ENCODE measurements around the gene MTARC2. TPM values are rescaled to one million over a fixed set of nuclear protein-coding genes. Genes with fewer than 3 reads are reported as not detected.

Gene MTARC2
- total and polyA plus RNA-seq, 2 of the 13 experiments (the other 11 are each of a cell fraction or from before 2014, with no cell fraction given) = 8.5 to 10.1 TPM

GRCh38 chr1:220809187-220809550 lies 61.0 kb downstream of the MTARC2 start (continued):
- TF ChIP-seq, protein P1, sequence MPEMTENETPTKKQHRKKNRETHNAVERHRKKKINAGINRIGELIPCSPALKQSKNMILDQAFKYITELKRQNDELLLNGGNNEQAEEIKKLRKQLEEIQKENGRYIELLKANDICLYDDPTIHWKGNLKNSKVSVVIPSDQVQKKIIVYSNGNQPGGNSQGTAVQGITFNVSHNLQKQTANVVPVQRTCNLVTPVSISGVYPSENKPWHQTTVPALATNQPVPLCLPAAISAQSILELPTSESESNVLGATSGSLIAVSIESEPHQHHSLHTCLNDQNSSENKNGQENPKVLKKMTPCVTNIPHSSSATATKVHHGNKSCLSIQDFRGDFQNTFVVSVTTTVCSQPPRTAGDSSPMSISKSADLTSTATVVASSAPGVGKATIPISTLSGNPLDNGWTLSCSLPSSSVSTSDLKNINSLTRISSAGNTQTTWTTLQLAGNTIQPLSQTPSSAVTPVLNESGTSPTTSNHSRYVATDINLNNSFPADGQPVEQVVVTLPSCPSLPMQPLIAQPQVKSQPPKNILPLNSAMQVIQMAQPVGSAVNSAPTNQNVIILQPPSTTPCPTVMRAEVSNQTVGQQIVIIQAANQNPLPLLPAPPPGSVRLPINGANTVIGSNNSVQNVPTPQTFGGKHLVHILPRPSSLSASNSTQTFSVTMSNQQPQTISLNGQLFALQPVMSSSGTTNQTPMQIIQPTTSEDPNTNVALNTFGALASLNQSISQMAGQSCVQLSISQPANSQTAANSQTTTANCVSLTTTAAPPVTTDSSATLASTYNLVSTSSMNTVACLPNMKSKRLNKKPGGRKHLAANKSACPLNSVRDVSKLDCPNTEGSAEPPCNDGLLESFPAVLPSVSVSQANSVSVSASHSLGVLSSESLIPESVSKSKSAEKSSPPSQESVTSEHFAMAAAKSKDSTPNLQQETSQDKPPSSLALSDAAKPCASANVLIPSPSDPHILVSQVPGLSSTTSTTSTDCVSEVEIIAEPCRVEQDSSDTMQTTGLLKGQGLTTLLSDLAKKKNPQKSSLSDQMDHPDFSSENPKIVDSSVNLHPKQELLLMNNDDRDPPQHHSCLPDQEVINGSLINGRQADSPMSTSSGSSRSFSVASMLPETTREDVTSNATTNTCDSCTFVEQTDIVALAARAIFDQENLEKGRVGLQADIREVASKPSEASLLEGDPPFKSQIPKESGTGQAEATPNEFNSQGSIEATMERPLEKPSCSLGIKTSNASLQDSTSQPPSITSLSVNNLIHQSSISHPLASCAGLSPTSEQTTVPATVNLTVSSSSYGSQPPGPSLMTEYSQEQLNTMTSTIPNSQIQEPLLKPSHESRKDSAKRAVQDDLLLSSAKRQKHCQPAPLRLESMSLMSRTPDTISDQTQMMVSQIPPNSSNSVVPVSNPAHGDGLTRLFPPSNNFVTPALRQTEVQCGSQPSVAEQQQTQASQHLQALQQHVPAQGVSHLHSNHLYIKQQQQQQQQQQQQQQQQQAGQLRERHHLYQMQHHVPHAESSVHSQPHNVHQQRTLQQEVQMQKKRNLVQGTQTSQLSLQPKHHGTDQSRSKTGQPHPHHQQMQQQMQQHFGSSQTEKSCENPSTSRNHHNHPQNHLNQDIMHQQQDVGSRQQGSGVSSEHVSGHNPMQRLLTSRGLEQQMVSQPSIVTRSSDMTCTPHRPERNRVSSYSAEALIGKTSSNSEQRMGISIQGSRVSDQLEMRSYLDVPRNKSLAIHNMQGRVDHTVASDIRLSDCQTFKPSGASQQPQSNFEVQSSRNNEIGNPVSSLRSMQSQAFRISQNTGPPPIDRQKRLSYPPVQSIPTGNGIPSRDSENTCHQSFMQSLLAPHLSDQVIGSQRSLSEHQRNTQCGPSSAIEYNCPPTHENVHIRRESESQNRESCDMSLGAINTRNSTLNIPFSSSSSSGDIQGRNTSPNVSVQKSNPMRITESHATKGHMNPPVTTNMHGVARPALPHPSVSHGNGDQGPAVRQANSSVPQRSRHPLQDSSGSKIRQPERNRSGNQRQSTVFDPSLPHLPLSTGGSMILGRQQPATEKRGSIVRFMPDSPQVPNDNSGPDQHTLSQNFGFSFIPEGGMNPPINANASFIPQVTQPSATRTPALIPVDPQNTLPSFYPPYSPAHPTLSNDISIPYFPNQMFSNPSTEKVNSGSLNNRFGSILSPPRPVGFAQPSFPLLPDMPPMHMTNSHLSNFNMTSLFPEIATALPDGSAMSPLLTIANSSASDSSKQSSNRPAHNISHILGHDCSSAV (CRISPR knock-in tag; IDR thresholded peaks at IDR 0.05; ENCODE audit: borderline replicate concordance) = no peak

- no peaks in the 10 kb centered on the region for H3K79me2 ChIP-seq (ENCODE audit: insufficient read depth, low read length)
- TF ChIP-seq ZZZ3 (CRISPR knock-in tag; IDR thresholded peaks at IDR 0.05; ENCODE audit: borderline replicate concordance) = no peak
- TF ChIP-seq YEATS2 (CRISPR knock-in tag; IDR thresholded peaks at IDR 0.05; ENCODE audit: borderline replicate concordance) = no peak
- no peak for TF ChIP-seq MTA1 (CRISPR knock-in tag; IDR thresholded peaks at IDR 0.05; ENCODE audit: borderline replicate concordance)
- DNase-seq (ENCODE audit: low spot score) (no peak), ATAC-seq (peak; percentile 21; the same call in 2 of the 3 replicates), FAIRE-seq (no peak)
- H3K36me3 ChIP-seq (replicated peaks in 1 of 2; ENCODE audit: control insufficient read depth in 1 of 2, insufficient read depth in 2 of 2, low read length in 2 of 2) = peaks cover 8 to 60% of the 10 kb centered on the region in 2 experiments; a peak in 4 of 5 replicates
- ChIA-PET CTCF (ENCODE audit: low intra/inter-chr PET ratio, low total read pairs) (interaction anchor here (1.4 kb wide), 1 partner anchor 394 kb away, joined by 10 read pairs; no protein-coding TSS in a partner anchor), POLR2A (no interaction called here)
- no peaks in the 10 kb centered on the region for H3K4me1 ChIP-seq (ENCODE audit: insufficient read depth, low read length)
- WGBS (ENCODE audit: low lambda C conversion rate) = 90% methylated on average over 8 of the region's 8 CpGs
- no peaks in the 10 kb centered on the region for H3K27me3 ChIP-seq (ENCODE audit: control insufficient read depth in 1 of 2, insufficient read depth in 2 of 2, low read length in 2 of 2)
- in situ Hi-C loops (cut with HindIII; ENCODE audit: extremely low pct_ligation_motif_present, low pct_unique_long_range_greater_than_20kb) (no loop called here), intact Hi-C loops (cut with micrococcal nuclease; ENCODE audit: unreplicated experiment) (loop anchor here (5.0 kb wide), 1 partner anchor 393 kb away; no protein-coding TSS in a partner anchor)
- H3K27ac ChIP-seq (ENCODE audit: extremely low read length, insufficient read depth, low read length) = no peak overlapping the region
- no peak overlapping the region for H2AFZ ChIP-seq (ENCODE audit: low read length)
- no TSS peak for BruUV-seq (replicated peaks)
- no peak overlapping the region for H3K4me2 ChIP-seq (ENCODE audit: low read depth, low read length)
- no peaks in the 10 kb centered on the region for H3K9me3 ChIP-seq (ENCODE audit: low read length)
- no peak overlapping the region for H3K9ac ChIP-seq (ENCODE audit: insufficient read depth, low read depth, low read length)
- H3K4me3 ChIP-seq (replicated peaks in 1 of 3; ENCODE audit: insufficient read depth in 1 of 3, low read depth in 2 of 3, low read length in 3 of 3) = no peak overlapping the region
- H4K20me1 ChIP-seq (ENCODE audit: insufficient read depth, low read length) = no peaks in the 10 kb centered on the region
Measured at GRCh38 chr1:220809704-220810103, 61.6 kb downstream of the MTARC2 start.

Measured in HepG2 (cell line).